Caki2 (cell line): ENCODE data around the gene ENTREP1. TPM values are rescaled to one million over a fixed set of nuclear protein-coding genes. Genes with fewer than 3 reads are reported as not detected.
"Not testable (repeated sequence)": the region's sequence is repeated elsewhere in the genome, so short reads cannot be mapped to it uniquely, and the experiment has no call there.

ENCODE experiments used
- DNase-seq: peaks from one replicate; pipeline ENCODE4 v3.0.0-alpha.2; 2015; ENCODE audit warnings: low read depth
- in situ Hi-C: cut with HindIII; loops from 2 replicates; pipeline ENCODE4 v1.10.0; 2016; ENCODE audit warnings: low sequenced_read_pairs, low pct_unique_long_range_greater_than_20kb, mixed read lengths
- total RNA-seq: library from RNA; depleted of rRNA; stranded (reverse); fragments of >200 nt; shearing (Covaris generic); gene quantifications from 2 replicates; pipeline ENCODE4 v1.2.3, GENCODE V29; 2014; ENCODE audit warnings: low replicate concordance; rRNA removed

ENTREP1 gene
- total RNA-seq, 1 experiment from 2014 or later = not detected

DNA sequence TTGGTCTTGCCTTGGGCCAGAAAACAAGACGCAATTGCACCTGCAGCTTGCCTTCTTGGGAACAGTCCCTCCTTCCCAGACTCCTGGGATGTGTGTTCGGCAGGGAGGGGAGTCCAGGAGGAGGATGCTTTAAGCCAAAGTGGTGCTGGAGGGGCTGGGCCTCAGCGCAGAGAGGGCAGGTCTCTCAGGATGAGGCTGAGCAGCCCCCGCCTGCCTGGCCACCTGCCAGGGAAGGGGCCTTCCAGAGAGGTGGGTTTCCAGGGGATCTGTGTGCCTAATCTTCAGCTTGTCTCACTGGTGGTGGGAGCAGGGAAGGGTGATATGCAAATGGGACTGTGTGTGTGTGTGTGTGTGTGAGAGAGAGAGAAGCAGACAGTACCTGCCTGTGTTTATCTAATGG lies 105.2 kb downstream of the ENTREP1 start:
- DNase-seq = no peak
- in situ Hi-C loops = no loop called here

- in situ Hi-C loops = no loop called here
- no peak for DNase-seq
Observed at GRCh38 chr9:69431203-69431602, 106.2 kb downstream of the ENTREP1 start.

- in situ Hi-C loops = no loop called here
Observed at GRCh38 chr9:69431777-69432176, 106.8 kb downstream of the ENTREP1 start.

GRCh38 chr9:69432623-69433022 lies 107.6 kb downstream of the ENTREP1 start:
- in situ Hi-C loops = no loop called here

More at GRCh38 chr9:69431777-69432176, 106.8 kb downstream of the ENTREP1 start:
- no peak for DNase-seq

DNA sequence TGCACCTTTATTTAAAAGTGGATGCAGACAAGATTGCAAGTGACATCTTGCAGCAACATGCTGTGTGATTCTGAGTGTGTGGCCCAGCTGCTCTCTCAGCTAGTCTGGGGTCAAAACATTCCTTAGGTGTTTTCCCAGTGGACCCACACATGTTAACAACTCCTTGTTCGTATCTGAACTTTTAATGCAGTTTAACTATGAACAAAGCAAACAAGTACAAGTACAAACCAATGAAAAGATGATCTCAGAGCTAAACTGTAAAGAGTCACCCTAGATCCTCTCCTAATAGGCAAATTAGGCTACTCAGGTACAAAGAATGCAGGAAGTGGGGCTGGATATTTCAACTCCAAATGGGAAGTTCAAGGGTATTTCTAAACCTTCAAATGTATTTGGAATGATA lies 108.4 kb downstream of the ENTREP1 start:
- no peak for DNase-seq
- in situ Hi-C loops = no loop called here

More at GRCh38 chr9:69432623-69433022, 107.6 kb downstream of the ENTREP1 start:
- DNase-seq = no peak

DNA sequence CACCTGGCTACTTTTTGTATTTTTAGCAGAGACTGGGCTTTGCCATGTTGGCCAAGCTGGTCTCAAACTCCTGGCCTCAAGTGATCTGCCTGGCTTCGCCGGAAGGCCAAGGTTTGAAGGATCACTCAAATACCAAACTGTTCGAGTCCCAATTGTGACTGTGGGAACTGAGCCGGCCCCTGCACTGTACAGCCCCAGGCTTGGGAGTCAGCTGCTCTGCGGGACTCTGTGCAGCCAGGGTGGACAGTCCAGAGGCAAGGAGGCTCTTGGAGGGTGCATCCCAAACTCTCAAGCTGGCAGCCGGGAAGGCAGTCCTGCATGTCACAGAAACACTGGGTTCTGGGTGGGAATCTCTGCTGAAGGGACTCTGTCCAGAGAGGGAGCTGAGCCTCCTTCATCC lies 109.0 kb downstream of the ENTREP1 start:
- in situ Hi-C loops = no loop called here
- DNase-seq = no peak

DNA sequence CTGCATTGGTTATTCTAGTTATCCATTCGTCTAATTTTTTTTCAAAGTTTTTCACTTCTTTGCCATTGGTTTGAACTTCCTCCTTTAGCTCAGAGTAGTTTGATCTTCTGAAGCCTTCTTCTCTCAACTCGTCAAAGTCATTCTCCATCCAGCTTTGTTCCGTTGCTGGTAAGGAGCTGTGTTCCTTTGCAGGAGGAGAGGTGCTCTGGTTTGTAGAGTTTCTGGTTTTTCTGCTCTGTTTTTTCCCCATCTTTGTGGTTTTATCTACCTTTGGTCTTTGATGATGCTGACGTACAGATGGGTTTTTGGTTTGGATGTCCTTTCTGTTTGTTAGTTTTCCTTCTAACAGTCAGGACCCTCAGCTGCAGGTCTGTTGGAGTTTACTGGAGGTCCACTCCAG lies 114.6 kb downstream of the ENTREP1 start:
- DNase-seq, in situ Hi-C loops: not testable (repeated sequence)

DNA sequence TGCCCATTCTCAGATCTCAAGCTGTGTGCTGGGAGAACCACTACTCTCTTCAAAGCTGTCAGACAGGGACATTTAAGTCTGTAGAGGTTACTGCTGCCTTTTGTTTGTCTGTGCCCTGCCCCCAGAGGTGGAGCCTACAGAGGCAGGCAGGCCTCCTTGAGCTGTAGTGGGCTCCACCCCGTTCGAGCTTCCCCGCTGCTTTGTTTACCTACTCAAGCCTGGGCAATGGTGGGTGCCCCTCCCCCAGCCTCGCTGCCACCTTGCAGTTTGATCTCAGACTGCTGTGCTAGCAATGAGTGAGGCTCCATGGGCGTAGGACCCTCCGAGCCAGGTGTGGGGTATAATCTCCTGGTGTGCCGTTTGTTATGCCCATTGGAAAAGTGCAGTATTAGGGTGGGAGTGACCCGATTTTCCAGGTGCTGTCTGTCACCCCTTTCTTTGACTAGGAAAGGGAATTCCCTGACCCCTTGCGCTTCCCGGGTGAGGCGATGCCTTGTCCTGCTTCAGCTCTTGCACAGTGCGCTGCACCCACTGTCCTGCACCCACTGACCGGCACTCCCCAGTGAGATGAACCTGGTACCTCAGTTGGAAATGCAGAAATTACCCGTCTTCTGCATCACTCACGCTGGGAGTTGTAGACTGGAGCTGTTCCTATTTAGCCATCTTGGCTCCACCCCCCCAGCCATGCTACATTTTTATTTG lies 115.4 kb downstream of the ENTREP1 start:
- DNase-seq, in situ Hi-C loops: not testable (repeated sequence)

Other genes with a start within 250 kb of the ENTREP1 start
- gene TJP2, start 150.9 kb upstream of the ENTREP1 start, total RNA-seq = 33.2 and 33.9 TPM in 2 replicates